IgD-negative memory B cell (primary cell): ENCODE results near the gene COL9A2. TPM values are rescaled to one million over a fixed set of nuclear protein-coding genes. Genes with fewer than 3 reads are reported as not detected.

Experiments used
- H3K27ac Mint-ChIP-seq, 3 donors: one replicate each; pipeline ENCODE4 v1.8.0; 2020 to 2022; ENCODE audit warnings: mild to moderate bottlenecking in 3 of 3, mixed read lengths in 3 of 3, moderate library complexity in 1 of 3
- H3K27me3 Mint-ChIP-seq: one replicate; pipeline ENCODE4 v1.8.0; 2021; ENCODE audit warnings: mixed read lengths
- H3K36me3 Mint-ChIP-seq: one replicate; pipeline ENCODE4 v1.8.0; 2020; ENCODE audit warnings: mild to moderate bottlenecking, mixed read lengths
- H3K4me1 Mint-ChIP-seq, 3 donors: one replicate each; pipeline ENCODE4 v1.8.0; 2020 to 2022; ENCODE audit warnings: mixed read lengths in 3 of 3, mild to moderate bottlenecking in 1 of 3
- H3K4me3 Mint-ChIP-seq, 4 donors: one replicate each; pipeline ENCODE4 v1.8.0; 2020 to 2022; ENCODE audit warnings: mild to moderate bottlenecking in 4 of 4, mixed read lengths in 4 of 4, moderate library complexity in 3 of 4
- H3K9me3 Mint-ChIP-seq, 3 donors: one replicate each; pipeline ENCODE4 v1.8.0; 2020 to 2021; ENCODE audit warnings: mixed read lengths in 3 of 3, mild to moderate bottlenecking in 1 of 3
- polyA plus RNA-seq: library from polyadenylated mRNA; unstranded; fragments of 300-500 nt; fragmentation: Illumina TruSeq; gene quantifications from one replicate; pipeline ENCODE4 v1.2.3, GENCODE V29; 2021

COL9A2 gene
- polyA plus RNA-seq, 1 donor from 2014 or later = 3.0 TPM

DNA sequence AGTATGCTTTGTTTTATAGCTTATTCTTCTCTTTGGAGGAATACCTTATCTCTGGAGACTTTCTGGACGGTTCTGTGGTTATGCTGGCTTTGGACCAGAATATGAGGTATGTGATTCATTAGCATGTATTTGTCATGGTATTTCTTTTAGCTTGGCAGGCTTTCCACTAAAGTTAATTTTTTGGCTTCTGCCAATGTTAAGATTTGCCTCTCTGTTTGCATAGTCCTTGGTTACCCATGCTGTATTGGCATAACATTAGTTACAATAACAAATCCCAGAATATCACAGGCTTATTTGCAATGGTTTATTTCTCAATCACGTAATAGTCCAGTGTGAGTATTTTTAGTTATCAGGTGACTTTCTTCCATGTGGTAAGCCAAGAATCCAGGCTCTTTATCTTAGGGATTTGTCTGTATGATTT, 49.3 kb downstream of the COL9A2 start:
- no peaks in the 10 kb centered on the region for H3K9me3 Mint-ChIP-seq
- H3K4me1 Mint-ChIP-seq = peaks cover 5 to 11% (median 8%) of the 10 kb centered on the region in 3 donors
- peaks cover 4% of the 10 kb centered on the region for H3K36me3 Mint-ChIP-seq
- no peaks in the 10 kb centered on the region for H3K27me3 Mint-ChIP-seq
- H3K4me3 Mint-ChIP-seq = no peak overlapping the region
- no peak overlapping the region for H3K27ac Mint-ChIP-seq

DNA sequence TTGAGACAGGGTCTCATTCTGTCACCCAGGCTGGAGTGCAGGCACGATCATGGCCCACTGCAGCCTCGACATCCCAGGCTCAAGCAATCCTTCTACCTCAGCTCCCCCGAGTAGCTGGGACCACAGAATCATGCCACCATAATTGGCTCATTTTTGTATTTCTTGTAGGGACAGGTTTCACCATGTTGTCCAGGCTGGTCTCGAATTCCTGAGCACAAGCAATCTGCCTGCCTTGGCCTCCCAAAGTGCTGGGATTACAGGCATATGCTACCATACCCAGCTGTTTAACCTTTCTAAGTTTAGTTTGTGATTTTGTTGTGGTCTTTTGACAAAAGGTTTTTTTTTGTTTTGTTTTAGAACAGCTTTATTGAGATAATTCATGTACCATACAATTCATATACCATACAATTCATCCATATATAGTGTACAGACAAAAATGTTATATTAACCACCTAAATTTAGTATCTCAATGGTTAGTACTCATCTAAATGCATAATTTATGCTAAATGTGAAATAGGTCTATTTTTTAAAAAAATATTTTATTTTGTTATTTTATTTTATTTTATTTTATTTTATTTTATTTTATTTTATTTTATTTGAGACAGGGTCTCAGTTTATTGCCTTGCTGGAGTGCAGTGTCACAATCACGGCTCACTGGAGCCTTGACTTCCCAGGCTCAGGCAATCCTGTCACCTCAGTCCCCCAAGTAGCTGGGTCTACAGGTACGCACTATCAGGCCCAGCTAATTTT, 50.1 kb downstream of the COL9A2 start:
- Mint-ChIP-seq H3K36me3 (peaks cover 4% of the 10 kb centered on the region), H3K9me3 (no peaks in the 10 kb centered on the region), H3K4me1 (peaks cover 8 to 11% (median 8%) of the 10 kb centered on the region in 3 donors), H3K4me3 (no peak overlapping the region), H3K27me3 (no peaks in the 10 kb centered on the region), H3K27ac (no peak overlapping the region)

DNA sequence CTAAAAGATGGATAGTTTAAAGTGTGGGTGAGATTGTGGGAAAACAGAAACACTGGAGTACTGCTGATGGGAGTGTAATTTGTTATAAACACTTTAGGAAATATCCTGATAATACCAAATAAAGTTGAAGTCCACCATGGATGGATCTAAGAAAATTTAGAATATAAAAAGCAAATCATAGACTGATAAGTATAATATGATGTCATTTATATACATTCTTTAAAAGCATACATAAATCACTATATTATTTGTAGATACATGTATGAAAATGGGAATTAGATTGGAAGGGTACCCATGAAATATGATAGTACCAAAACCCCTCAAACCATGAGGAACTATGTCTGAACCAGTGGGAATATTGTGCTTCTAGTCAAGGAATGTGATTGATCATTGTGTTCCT, 51.2 kb downstream of the COL9A2 start:
- Mint-ChIP-seq H3K36me3 (peaks cover 2% of the 10 kb centered on the region), H3K27ac (no peak overlapping the region)

GRCh38 chr1:40265298-40265697, 51.8 kb downstream of the COL9A2 start:
- no peaks in the 10 kb centered on the region for H3K9me3 Mint-ChIP-seq
- peaks cover 2% of the 10 kb centered on the region for H3K36me3 Mint-ChIP-seq
- peaks cover 11 to 16% (median 13%) of the 10 kb centered on the region in 3 donors for H3K4me1 Mint-ChIP-seq
- no peak overlapping the region for H3K27ac Mint-ChIP-seq
- H3K4me3 Mint-ChIP-seq = no peak overlapping the region
- H3K27me3 Mint-ChIP-seq = no peaks in the 10 kb centered on the region

More for the DNA sequence above, 51.2 kb downstream of the COL9A2 start:
- H3K27me3 Mint-ChIP-seq = no peaks in the 10 kb centered on the region
- H3K4me3 Mint-ChIP-seq = no peak overlapping the region
- peaks cover 9 to 12% (median 10%) of the 10 kb centered on the region in 3 donors for H3K4me1 Mint-ChIP-seq
- no peaks in the 10 kb centered on the region for H3K9me3 Mint-ChIP-seq

- Mint-ChIP-seq H3K4me3 (no peak overlapping the region), H3K9me3 (no peaks in the 10 kb centered on the region), H3K27me3 (no peaks in the 10 kb centered on the region), H3K4me1 (peaks cover 13 to 22% (median 15%) of the 10 kb centered on the region in 3 donors), H3K27ac (no peak overlapping the region), H3K36me3 (peaks cover 2% of the 10 kb centered on the region)
These were observed 52.7 kb downstream of the COL9A2 start for GRCh38 chr1:40264354-40264781.

GRCh38 chr1:40258445-40258769, 58.7 kb downstream of the COL9A2 start:
- peaks cover under 1% of the 10 kb centered on the region for H3K36me3 Mint-ChIP-seq
- H3K9me3 Mint-ChIP-seq = no peaks in the 10 kb centered on the region
- peaks cover 22 to 32% (median 27%) of the 10 kb centered on the region in 3 donors for H3K4me1 Mint-ChIP-seq
- peak overlapping the region; percentile 93 to 100 (median 99) for H3K27ac Mint-ChIP-seq
- H3K27me3 Mint-ChIP-seq = no peaks in the 10 kb centered on the region
- H3K4me3 Mint-ChIP-seq = peak overlapping the region; percentile 97 to 99 (median 97)

DNA sequence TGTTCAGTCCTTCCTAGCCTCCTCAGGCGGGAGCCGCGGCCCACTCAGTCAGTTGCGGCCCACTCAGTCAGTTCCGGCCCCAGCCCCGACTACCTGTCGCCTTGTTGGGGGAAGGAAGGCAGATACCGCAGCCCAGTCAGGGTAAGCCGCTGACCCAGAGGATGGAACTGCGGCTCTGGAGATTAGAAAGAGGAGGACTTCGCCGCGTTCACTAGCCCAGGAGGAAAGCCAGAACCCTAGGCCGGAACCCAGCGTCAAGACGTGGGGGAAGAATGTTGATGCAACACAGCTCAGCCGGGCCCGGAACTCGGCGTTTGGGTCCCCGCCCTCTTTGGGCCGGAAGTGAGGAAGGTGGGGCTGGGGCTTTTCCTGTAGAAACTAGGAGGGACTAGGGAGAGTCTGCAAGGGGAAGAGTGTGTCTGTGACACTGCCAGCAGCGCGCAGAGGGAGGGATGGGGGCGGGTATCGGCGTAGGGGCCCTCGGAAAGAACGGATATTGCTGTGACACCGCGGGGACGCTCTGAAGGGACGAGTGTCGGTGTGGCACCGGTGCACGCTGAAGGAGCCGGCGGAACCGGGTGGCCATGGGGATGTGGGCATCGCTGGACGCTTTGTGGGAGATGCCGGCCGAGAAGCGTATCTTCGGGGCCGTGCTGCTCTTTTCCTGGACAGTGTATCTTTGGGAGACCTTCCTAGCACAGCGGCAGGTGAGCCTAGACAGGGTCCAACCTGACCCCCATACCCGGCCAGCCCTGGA, 59.2 kb downstream of the COL9A2 start, which contains the start of gene ZMPSTE24:
Gene ZMPSTE24 (plus strand): TSS at position 549 of the 757 bp plus-strand sequence. CDS start 36 bp downstream, at position 585.
- peaks cover 19 to 27% (median 25%) of the 10 kb centered on the region in 3 donors for H3K4me1 Mint-ChIP-seq
- H3K4me3 Mint-ChIP-seq = peak within 1 kb of the TSS; percentile 97 to 99 (median 97)
- H3K27me3 Mint-ChIP-seq = no peaks in the 10 kb centered on the region
- H3K27ac Mint-ChIP-seq = peak within 1 kb of the TSS; percentile 93 to 100 (median 99)
- no peaks in the 10 kb centered on the region for H3K9me3 Mint-ChIP-seq
- no peaks in the 10 kb centered on the region for H3K36me3 Mint-ChIP-seq

DNA sequence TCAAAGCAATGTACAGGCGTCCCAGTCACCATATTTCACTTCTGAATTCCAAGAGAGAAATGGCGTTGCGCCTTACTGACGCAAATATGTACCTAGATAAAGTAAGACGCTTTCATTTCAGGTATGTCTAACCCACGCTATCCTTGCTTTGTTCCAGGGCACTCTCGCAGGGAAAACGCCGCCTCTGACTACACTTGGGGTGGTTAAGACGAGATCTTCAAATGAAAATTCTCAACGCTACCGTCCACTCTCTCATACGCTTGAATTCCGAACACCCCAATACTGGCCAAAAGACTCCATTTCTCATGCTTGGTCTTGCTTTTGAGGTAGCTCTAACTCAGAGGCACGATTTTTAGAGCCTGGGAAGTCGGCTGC, 59.8 kb downstream of the COL9A2 start:
- Mint-ChIP-seq H3K9me3 (no peaks in the 10 kb centered on the region), H3K27ac (peak overlapping the region; percentile 93 to 100 (median 99))

GRCh38 chr1:40256401-40257084, 60.5 kb downstream of the COL9A2 start:
- Mint-ChIP-seq H3K27me3 (no peaks in the 10 kb centered on the region), H3K9me3 (no peaks in the 10 kb centered on the region), H3K27ac (peak overlapping the region; percentile 93 to 100 (median 99)), H3K36me3 (no peaks in the 10 kb centered on the region), H3K4me1 (peaks cover 17 to 25% (median 21%) of the 10 kb centered on the region in 3 donors), H3K4me3 (peak overlapping the region; percentile 17 to 99 (median 97))

More for the DNA sequence above, 59.8 kb downstream of the COL9A2 start:
- H3K36me3 Mint-ChIP-seq = no peaks in the 10 kb centered on the region
- H3K27me3 Mint-ChIP-seq = no peaks in the 10 kb centered on the region
- H3K4me1 Mint-ChIP-seq = peaks cover 16 to 25% (median 21%) of the 10 kb centered on the region in 3 donors
- peak overlapping the region; percentile 97 to 99 (median 97) for H3K4me3 Mint-ChIP-seq

- Mint-ChIP-seq H3K4me3 (peak overlapping the region in 1 of 4 donors; percentile 36), H3K27me3 (no peaks in the 10 kb centered on the region), H3K27ac (peak overlapping the region in 1 of 3 donors; percentile 33), H3K9me3 (no peaks in the 10 kb centered on the region), H3K4me1 (peaks cover 16 to 18% (median 16%) of the 10 kb centered on the region in 3 donors), H3K36me3 (no peaks in the 10 kb centered on the region)
These were observed 61.9 kb downstream of the COL9A2 start for GRCh38 chr1:40255231-40255630.

DNA sequence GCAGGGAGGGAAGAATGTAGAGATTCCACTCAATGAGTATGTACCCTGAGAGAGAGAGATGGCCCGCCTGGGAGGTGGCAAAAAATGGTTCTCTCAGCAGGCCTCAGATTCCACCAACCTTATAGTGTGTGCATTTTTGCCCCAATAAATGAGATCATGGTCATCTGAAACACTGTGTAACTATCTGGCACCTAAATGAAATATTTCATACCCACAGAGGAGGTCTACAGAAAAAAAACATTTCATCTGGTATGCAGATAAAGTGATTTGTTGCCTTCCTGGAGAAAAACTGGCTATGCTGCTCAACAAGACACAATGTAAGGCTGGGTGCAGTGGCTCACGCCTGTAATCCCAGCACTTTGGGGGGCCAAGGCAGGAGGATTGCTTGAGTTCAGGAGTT, 64.5 kb downstream of the COL9A2 start:
- H3K4me1 Mint-ChIP-seq = peaks cover 4 to 14% (median 12%) of the 10 kb centered on the region in 3 donors
- no peaks in the 10 kb centered on the region for H3K27me3 Mint-ChIP-seq
- no peak overlapping the region for H3K4me3 Mint-ChIP-seq
- no peaks in the 10 kb centered on the region for H3K36me3 Mint-ChIP-seq
- no peak overlapping the region for H3K27ac Mint-ChIP-seq
- H3K9me3 Mint-ChIP-seq = no peaks in the 10 kb centered on the region

DNA sequence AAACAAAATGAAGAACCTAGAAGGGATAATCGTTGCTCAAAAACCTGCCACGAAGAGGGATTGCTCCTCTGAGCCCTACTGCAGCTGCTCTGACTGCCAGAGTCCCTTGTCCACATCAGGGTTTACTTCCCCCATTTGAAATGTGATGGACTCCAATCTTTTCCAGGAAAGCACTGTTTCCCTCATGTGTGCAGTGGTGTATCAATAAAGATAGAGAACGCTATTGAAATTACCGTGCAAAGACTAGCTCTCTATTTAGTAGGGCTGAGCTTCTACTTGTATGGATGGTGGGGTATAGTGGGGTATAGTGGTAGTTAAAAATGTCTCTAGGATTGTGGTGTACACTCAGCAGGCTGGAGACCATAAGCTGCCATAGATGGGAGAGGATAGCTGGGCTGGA, 65.6 kb downstream of the COL9A2 start:
- Mint-ChIP-seq H3K9me3 (no peaks in the 10 kb centered on the region), H3K4me1 (peaks cover 0 to 6% (median 5%) of the 10 kb centered on the region in 3 donors), H3K27ac (no peak overlapping the region), H3K4me3 (no peak overlapping the region), H3K27me3 (no peaks in the 10 kb centered on the region), H3K36me3 (no peaks in the 10 kb centered on the region)
